ENCODE measurements around the gene GPSM3. TPM values are rescaled to one million over a fixed set of nuclear protein-coding genes. Genes with fewer than 3 reads are reported as not detected.
A peak's percentile ranks its signal among the peaks of the same experiment; 100 is the strongest.

GPSM3 gene
- total and polyA plus RNA-seq, 2 of the 13 experiments (the other 11 are each of a cell fraction or from before 2014, with no cell fraction given) = 0.18 to 6.2 TPM

DNA sequence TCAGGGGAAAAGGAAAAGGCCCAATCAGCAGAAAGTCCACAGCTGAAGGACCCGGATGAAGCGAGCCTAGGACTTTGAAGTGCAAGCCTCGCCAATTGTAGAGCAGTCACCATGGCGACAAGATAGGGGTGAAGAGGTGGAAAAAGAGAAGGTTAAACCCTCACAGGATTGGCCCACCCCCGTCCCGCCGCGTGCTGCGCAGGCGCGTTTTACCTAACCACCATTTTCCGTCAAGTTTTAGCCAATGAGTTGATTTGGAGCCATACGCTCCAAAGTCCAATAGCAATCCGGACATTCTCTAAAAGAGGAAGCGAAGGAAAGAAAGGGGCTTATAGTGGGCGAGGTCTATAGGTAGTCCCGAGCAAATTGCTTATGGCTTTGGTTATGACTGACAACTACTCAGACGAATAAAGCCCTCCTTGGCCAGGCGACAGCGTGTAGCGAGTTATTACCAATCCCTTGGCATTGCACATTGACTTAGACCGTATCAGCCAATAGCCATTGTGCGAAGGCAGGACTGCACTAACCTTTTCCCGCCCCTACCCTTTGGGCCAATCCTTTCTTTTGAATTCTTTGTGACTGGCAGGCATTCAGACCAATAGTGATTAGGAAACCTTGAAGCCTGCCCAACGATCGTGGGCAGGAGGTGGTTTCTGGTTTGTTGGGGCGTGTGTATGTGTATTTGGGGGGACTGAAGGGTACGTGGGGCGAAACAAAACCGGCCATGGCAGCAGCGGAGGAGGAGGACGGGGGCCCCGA lies 14.5 kb downstream of the GPSM3 start, which contains the start of gene RNF5 (continued):
- TF ChIP-seq, protein P1, sequence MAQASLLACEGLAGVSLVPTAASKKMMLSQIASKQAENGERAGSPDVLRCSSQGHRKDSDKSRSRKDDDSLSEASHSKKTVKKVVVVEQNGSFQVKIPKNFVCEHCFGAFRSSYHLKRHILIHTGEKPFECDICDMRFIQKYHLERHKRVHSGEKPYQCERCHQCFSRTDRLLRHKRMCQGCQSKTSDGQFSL (CRISPR knock-in tag; IDR thresholded peaks at IDR 0.05) = no peak
- no peak for TF ChIP-seq CENPT (CRISPR knock-in tag; IDR thresholded peaks at IDR 0.05; ENCODE audit: low read depth)
- TF ChIP-seq MZF1 (CRISPR knock-in tag; IDR thresholded peaks at IDR 0.05; ENCODE audit: borderline replicate concordance) = no peak
- TF ChIP-seq, protein P2, sequence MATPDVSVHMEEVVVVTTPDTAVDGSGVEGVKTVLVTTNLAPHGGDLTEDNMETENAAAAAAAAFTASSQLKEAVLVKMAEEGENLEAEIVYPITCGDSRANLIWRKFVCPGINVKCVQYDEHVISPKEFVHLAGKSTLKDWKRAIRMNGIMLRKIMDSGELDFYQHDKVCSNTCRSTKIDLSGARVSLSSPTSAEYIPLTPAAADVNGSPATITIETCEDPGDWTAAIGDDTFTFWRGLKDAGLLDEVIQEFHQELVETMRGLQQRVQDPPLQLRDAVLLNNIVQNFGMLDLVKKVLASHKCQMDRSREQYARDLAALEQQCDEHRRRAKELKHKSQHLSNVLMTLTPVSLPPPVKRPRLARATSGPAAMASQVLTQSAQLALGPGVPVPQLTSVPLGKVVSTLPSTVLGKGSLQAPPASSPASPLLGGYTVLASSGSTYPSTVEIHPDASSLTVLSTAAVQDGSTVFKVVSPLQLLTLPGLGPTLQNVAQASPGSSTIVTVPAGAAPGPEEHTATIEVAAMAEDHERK (CRISPR knock-in tag; IDR thresholded peaks at IDR 0.05; ENCODE audit: low read depth) = no peak
- TF ChIP-seq, protein P3, sequence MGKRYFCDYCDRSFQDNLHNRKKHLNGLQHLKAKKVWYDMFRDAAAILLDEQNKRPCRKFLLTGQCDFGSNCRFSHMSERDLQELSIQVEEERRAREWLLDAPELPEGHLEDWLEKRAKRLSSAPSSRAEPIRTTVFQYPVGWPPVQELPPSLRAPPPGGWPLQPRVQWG (CRISPR knock-in tag; IDR thresholded peaks at IDR 0.05; ENCODE audit: borderline replicate concordance, low read depth) = no peak
- TF ChIP-seq, protein P4, sequence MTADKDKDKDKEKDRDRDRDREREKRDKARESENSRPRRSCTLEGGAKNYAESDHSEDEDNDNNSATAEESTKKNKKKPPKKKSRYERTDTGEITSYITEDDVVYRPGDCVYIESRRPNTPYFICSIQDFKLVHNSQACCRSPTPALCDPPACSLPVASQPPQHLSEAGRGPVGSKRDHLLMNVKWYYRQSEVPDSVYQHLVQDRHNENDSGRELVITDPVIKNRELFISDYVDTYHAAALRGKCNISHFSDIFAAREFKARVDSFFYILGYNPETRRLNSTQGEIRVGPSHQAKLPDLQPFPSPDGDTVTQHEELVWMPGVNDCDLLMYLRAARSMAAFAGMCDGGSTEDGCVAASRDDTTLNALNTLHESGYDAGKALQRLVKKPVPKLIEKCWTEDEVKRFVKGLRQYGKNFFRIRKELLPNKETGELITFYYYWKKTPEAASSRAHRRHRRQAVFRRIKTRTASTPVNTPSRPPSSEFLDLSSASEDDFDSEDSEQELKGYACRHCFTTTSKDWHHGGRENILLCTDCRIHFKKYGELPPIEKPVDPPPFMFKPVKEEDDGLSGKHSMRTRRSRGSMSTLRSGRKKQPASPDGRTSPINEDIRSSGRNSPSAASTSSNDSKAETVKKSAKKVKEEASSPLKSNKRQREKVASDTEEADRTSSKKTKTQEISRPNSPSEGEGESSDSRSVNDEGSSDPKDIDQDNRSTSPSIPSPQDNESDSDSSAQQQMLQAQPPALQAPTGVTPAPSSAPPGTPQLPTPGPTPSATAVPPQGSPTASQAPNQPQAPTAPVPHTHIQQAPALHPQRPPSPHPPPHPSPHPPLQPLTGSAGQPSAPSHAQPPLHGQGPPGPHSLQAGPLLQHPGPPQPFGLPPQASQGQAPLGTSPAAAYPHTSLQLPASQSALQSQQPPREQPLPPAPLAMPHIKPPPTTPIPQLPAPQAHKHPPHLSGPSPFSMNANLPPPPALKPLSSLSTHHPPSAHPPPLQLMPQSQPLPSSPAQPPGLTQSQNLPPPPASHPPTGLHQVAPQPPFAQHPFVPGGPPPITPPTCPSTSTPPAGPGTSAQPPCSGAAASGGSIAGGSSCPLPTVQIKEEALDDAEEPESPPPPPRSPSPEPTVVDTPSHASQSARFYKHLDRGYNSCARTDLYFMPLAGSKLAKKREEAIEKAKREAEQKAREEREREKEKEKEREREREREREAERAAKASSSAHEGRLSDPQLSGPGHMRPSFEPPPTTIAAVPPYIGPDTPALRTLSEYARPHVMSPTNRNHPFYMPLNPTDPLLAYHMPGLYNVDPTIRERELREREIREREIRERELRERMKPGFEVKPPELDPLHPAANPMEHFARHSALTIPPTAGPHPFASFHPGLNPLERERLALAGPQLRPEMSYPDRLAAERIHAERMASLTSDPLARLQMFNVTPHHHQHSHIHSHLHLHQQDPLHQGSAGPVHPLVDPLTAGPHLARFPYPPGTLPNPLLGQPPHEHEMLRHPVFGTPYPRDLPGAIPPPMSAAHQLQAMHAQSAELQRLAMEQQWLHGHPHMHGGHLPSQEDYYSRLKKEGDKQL (CRISPR knock-in tag; IDR thresholded peaks at IDR 0.05; ENCODE audit: low read depth) = no peak
- TF ChIP-seq MAFF (IDR thresholded peaks at IDR 0.05; ENCODE audit: low read depth, low read length) = peak; percentile 99
- TF ChIP-seq NONO (IDR thresholded peaks at IDR 0.05) = no peak
- TF ChIP-seq NONO (CRISPR knock-in tag; conservative IDR thresholded peaks at IDR 0.05) = no peak
- peak; percentile 75; the same call in 1 of the 2 replicates for TF ChIP-seq TBX2 (CRISPR knock-in tag; IDR thresholded peaks at IDR 0.05; ENCODE audit: borderline replicate concordance)
- no peak for TF ChIP-seq CBFB (CRISPR knock-in tag; IDR thresholded peaks at IDR 0.05)
- TF ChIP-seq ZNF326 (CRISPR knock-in tag; IDR thresholded peaks at IDR 0.05; ENCODE audit: borderline replicate concordance) = no peak
- TF ChIP-seq, protein P5, sequence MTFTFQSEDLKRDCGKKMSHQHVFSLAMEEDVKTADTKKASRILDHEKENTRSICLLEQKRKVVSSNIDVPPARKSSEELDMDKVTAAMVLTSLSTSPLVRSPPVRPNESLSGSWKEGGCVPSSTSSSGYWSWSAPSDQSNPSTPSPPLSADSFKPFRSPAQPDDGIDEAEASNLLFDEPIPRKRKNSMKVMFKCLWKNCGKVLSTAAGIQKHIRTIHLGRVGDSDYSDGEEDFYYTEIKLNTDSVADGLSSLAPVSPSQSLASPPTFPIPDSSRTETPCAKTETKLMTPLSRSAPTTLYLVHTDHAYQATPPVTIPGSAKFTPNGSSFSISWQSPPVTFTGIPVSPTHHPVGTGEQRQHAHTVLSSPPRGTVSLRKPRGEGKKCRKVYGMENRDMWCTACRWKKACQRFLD (CRISPR knock-in tag; IDR thresholded peaks at IDR 0.05; ENCODE audit: borderline replicate concordance) = no peak
- TF ChIP-seq, protein P6, sequence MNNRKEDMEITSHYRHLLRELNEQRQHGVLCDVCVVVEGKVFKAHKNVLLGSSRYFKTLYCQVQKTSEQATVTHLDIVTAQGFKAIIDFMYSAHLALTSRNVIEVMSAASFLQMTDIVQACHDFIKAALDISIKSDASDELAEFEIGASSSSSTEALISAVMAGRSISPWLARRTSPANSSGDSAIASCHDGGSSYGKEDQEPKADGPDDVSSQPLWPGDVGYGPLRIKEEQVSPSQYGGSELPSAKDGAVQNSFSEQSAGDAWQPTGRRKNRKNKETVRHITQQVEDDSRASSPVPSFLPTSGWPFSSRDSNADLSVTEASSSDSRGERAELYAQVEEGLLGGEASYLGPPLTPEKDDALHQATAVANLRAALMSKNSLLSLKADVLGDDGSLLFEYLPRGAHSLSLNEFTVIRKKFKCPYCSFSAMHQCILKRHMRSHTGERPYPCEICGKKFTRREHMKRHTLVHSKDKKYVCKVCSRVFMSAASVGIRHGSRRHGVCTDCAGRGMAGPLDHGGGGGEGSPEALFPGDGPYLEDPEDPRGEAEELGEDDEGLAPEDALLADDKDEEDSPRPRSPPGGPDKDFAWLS (CRISPR knock-in tag; IDR thresholded peaks at IDR 0.05; ENCODE audit: borderline replicate concordance) = no peak
- TF ChIP-seq, protein P7, sequence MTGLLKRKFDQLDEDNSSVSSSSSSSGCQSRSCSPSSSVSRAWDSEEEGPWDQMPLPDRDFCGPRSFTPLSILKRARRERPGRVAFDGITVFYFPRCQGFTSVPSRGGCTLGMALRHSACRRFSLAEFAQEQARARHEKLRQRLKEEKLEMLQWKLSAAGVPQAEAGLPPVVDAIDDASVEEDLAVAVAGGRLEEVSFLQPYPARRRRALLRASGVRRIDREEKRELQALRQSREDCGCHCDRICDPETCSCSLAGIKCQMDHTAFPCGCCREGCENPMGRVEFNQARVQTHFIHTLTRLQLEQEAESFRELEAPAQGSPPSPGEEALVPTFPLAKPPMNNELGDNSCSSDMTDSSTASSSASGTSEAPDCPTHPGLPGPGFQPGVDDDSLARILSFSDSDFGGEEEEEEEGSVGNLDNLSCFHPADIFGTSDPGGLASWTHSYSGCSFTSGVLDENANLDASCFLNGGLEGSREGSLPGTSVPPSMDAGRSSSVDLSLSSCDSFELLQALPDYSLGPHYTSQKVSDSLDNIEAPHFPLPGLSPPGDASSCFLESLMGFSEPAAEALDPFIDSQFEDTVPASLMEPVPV (CRISPR knock-in tag; IDR thresholded peaks at IDR 0.05) = no peak
